ENCODE measurements around the gene LRRC17.
"Not testable (repeated sequence)": the region's sequence is repeated elsewhere in the genome, so short reads cannot be mapped to it uniquely, and the experiment has no call there.

The LRRC17 gene

DNA sequence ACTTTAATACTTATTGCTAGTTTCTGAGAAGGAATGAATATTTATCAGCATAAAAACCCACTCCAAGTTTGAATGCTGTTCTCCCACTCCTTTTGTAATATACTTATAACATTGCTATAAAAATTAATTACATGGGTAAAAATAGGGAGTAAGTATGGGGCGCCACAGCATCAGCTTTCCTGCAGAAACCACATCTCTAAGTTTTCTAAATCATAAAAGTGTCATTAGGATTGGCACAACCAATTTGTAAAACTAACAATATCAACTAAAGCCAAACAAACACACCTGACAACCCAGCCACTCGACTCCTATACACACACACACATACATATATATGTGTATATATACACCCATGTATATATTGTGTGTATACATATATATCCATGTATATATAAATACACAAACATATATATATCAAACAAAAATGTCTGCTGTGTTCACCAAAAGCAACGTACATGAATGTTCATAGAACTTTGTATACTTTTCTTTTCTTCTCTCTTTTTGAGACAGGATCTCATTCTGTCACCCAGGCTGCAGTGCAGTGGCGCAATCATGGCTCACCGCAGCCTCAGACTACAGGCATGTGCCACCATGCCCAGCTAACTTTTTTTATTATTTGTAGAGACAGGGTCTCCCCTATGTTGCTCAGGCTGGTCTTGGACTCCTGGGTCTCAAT, 14.8 kb upstream of the LRRC17 start:
- no peak for DNase-seq (ENCODE audit: low read depth in 2 of 2)

- no peak for DNase-seq (ENCODE audit: low read depth in 2 of 2)
These were observed 14.3 kb upstream of the LRRC17 start for GRCh38 chr7:102898532-102898859.

- DNase-seq (ENCODE audit: low read depth in 2 of 2): not testable (repeated sequence)
These were observed 10.7 kb upstream of the LRRC17 start for GRCh38 chr7:102902052-102902451.

DNA sequence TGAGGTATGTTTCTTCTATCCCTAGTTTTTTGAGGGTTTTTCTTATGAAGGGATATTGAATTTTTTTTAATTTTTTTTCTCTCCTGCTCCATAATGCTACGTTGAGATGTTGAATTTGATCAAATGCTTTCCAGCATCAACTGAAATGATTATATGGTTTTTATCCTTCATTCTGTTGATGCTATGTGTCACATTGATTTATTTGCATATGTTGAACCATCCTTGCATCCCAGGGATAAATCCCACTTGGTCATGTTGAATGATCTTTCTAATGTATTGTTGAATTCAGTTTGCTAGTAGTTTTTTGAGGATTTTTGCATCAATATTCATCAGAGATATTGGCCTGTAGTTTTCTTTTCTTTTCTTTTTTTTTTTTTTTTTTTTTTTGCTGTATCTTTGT, 9.2 kb upstream of the LRRC17 start:
- not testable (repeated sequence) for DNase-seq (ENCODE audit: low read depth in 2 of 2)

GRCh38 chr7:102908676-102909075, 4.1 kb upstream of the LRRC17 start:
- DNase-seq (ENCODE audit: low read depth in 2 of 2): no peak

GRCh38 chr7:102913826-102914225, 1.0 kb downstream of the LRRC17 start:
- no peak for DNase-seq (ENCODE audit: low read depth in 2 of 2)

GRCh38 chr7:102914585-102914984, 1.8 kb downstream of the LRRC17 start:
- DNase-seq (ENCODE audit: low read depth in 2 of 2): no peak

- no peak for DNase-seq (ENCODE audit: low read depth in 2 of 2)
These were observed 3.6 kb downstream of the LRRC17 start for GRCh38 chr7:102916426-102916825.

DNA sequence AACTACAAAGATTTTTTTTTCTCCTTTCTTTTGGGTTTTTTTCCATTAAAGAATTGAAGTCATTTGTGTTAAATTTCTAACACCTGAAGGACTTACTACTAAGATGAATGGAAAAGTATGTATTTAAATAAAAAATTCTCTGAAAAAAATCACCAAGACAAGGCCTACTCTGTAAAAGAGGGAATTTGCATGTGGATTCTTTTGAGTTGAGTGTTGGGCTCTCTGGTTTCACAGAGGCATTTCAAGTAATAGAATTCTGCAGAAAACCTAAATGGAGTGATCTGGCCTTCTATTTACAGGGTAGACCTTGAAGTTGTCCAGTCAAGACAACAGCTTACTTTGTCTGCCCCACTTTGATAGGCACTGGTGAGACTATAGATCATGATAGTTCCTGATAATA, 4.1 kb downstream of the LRRC17 start:
- DNase-seq (ENCODE audit: low read depth in 2 of 2): no peak

DNA sequence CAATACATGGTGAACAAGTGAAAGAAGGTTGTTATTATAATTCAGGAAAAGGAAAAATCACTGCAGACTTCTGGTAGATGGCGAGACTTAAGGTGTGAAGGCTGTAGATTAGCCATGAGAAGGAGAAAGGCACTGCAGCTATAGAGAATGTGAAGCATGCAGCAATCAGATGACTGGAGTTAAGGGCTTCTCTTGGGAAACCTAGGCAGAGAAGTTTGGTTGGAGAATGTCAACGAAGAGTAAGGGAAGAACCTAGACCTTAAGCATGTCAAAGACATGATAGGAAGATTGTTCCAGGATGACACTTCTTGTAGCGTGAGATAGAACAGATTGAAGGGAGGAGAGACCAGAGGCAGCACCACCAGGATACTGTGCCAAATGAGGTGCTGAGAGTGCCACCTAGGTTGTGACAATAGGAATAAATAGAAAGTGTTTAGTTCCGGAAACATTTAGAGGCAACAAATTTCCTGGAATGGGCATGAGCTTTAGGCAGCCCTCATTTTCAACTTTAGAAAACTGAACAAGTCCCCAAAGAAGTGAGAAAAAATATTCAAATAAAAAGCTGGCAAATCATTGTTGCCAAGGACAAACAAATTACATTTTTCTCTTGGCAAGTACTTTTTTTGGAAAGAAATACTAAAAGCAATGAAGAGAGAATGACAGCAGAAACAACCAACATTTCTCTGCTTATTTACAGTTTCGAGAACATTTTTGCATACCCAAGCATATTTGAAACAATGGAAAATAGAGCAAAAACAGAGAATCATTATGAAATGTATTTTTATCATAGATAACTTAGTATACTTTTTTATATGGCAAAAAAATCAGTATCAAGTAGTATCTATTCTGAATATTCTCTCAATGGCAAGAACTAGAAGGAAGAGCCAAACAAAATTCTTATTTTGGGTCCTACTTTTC, 4.9 kb downstream of the LRRC17 start:
- no peak for DNase-seq (ENCODE audit: low read depth in 2 of 2)

DNA sequence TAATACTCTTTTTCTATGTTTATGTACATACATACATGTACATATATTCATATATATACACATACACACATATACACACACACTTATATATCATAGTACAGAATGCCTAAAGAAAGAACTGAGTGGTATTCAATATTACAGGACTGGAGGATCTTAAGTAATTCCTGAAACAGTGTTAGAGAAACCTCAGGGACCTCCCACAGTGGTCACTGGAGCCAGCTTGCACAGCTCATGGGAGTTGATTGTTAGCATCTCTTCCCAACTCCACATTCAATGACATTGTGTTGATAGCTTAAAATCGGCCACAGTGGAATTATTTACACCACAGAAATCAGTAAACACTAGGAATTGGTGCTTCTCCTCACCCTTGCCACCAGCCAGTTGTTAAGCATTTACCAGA, 6.0 kb downstream of the LRRC17 start:
- no peak for DNase-seq (ENCODE audit: low read depth in 2 of 2)

DNA sequence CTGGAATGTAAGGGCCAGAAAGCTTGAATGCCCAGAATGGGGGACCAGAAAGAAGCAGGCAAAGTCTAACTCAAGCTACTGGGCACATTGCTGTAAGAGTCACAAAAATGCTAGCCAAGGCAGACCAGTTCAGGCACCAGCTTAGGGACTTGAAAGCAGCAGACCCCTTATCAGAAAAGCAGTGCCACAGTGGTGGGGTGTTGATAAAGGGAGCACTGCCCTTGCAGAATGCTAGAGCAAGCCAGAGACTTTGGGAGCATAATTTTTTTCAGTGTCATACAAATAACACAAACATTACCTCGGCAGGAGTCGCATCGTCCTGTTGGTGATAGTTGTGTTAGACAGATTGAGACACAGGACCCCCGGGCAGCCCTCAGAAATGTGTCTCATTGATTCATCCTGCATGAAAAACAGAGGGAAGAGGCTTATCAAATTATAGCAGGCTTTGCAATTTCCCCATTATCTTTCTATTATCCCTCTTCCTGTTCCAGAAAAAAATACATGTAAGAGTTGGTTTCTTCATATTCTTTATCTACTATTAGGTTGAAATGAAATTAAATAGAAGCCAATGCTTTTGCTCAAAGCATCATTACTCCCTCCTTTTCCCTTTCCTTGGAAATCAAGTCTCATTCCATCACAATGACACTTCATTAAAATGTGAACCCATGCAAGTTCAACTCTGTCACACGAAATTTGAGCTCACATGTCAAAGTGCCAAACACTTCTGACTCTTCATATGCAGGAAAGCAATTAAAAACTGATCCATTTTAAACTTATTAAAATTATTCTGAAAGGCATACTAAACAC, 13.4 kb downstream of the LRRC17 start:
- DNase-seq (ENCODE audit: low read depth in 2 of 2): no peak

- no peak for DNase-seq (ENCODE audit: low read depth in 2 of 2)
These were observed 14.0 kb downstream of the LRRC17 start for GRCh38 chr7:102926783-102927140.

- DNase-seq (ENCODE audit: low read depth in 2 of 2): no peak
These were observed 14.6 kb downstream of the LRRC17 start for GRCh38 chr7:102927312-102927933.

- no peak for DNase-seq (ENCODE audit: low read depth in 2 of 2)
These were observed 19.0 kb downstream of the LRRC17 start for GRCh38 chr7:102931757-102932156.

GRCh38 chr7:102933763-102934162, 21.0 kb downstream of the LRRC17 start:
- no peak for DNase-seq (ENCODE audit: low read depth in 2 of 2)

DNA sequence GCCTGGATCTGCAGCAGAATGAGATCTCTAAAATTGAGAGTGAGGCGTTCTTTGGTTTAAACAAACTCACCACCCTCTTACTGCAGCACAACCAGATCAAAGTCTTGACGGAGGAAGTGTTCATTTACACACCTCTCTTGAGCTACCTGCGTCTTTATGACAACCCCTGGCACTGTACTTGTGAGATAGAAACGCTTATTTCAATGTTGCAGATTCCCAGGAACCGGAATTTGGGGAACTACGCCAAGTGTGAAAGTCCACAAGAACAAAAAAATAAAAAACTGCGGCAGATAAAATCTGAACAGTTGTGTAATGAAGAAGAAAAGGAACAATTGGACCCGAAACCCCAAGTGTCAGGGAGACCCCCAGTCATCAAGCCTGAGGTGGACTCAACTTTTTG, 21.4 kb downstream of the LRRC17 start:
- no peak for DNase-seq (ENCODE audit: low read depth in 2 of 2)

DNA sequence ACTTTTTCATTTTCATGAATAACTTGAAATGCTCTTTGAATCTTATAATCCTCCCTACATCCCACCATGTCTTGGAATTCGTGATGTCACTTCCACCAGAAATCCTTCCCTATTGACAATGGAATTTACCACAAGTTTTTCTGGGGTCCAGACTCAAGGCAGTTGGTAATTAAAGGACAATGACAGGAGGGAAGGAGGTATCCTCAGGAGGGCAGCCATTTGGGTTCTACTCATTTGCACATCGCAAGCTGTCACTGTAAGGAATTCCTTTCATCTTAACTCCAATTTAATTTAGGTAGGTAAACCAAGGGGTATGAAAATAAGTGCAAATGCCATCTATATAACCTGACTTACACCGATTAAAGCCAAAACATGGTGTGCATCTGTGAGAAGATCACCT, 21.9 kb downstream of the LRRC17 start:
- no peak for DNase-seq (ENCODE audit: low read depth in 2 of 2)

DNA sequence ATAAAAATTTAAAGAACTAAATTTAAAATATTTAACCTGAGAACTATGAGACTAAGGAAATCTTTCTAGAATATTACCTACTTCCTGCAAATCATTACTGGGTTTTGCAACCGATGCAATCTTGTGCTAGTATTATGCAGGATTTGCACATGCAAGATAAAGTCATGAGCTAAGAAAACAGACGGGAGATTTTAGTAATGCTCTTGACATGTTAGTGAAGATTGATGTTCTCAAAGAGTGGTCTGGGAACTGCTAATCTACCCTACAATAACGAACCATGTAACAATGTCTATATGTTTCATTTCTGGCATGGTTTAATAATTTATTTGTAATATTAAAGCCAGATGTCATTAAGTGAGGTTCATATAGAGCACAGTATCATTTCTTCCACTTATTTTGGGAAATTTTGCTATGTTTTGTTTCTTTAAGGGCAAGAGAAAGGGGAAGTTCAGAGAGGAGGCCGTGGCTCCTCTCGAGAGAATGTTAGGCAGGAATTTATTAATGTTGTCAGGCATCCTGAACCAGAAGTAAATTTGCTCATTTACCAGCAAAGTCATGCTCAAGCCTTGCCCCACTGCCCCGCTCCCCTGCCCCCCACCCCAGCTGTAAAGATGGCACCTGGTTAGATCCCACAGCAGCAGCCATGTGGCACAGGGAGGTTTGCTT, 22.8 kb downstream of the LRRC17 start:
- DNase-seq (ENCODE audit: low read depth in 2 of 2): no peak

DNA sequence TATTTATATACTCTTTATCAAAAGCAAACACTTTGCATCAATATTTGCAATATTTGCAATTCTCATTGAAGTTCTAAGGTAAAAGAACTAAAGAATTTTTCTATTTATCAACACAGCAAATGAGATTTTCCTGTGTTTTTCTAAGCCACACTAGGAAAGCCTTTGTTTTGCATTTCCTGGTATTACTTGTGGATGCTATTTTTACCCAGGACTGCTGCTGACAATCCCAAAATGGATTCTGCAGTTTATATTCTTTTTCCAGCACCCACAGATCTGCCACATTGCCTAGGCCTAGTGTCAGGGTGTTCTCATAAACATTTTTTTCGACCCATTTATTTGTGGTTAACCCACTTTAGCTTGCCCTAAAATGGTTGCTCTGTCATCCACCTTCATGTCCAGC, 25.9 kb downstream of the LRRC17 start:
- DNase-seq (ENCODE audit: low read depth in 2 of 2): no peak

DNA sequence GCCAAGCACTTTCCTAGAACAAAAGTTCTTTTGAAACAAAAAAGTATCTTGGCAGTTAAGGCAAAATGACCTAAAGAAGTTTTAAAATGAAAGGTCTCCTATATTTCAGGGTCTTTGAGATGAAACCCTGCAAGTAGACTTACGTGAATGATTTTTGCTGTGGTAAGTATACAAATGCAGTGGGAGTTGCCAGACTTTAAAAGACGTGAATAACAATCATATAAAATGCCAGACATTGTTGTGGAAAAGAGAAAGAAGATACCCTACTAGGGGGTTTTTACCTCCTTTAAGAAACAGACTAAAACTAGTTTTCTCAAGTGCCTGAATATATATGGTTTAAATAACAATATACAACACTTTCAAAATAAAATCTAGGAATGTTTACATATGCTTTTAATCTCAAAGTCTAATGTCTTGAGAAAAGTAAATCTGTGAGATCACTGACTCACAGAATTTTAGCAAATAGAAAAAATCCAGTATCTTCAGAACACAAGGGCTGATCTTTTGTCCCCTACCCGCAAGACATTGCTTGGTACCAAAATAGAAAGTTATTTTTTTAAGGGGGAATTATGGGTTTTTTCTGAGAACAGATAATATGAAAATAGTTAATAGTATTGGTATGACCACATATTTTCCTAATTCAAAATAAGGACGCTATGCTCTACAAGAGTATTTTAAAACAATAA, 29.5 kb downstream of the LRRC17 start:
- no peak for DNase-seq (ENCODE audit: low read depth in 2 of 2)
